Measurements from ENCODE around the gene PTPN1. TPM values are rescaled to one million over a fixed set of nuclear protein-coding genes. Genes with fewer than 3 reads are reported as not detected.

The PTPN1 gene
- total RNA-seq, 1 experiment from 2014 or later = 30.8 TPM

DNA sequence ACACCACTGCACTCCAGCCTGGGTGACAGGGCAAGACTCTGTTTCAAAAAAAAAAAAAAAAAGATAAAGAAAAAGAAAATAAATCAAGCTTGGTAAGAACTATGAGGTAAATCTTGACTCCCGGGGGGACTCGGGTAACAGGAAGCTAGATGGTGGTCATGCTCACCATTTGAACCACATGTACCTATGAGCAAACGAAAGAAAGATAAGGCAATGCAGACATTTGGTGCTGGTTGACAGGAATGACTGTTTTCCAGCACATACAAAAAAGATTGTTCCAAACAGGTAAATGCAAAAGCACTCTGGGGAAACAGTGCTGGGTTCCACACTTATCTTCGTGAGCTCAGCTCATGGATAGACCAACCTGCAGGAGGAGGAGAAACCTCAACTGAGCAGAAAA is 22.8 kb upstream of the PTPN1 start:
- Histone ChIP-seq H3T11ph (ENCODE audit: low read length) (no peak overlapping the region), H2BK5ac (ENCODE audit: insufficient read length, low read length) (no peak overlapping the region), H4K5ac (ENCODE audit: insufficient read length, low read depth, low read length) (no peak overlapping the region), H3K9ac (ENCODE audit: extremely low read depth, insufficient read length, low read length) (no peak overlapping the region), H3K9me3 (ENCODE audit: control insufficient read depth, low read depth, low read length) (no peaks in the 10 kb centered on the region), H3K79me2 (ENCODE audit: insufficient read depth, low read length) (no peaks in the 10 kb centered on the region), H2BK20ac (ENCODE audit: low read depth, low read length, poor library complexity, severe bottlenecking) (no peak overlapping the region), H2BK120ac (ENCODE audit: low read depth, low read length, poor library complexity, severe bottlenecking) (no peak overlapping the region), H2AK5ac (ENCODE audit: insufficient read length, low read length) (no peak overlapping the region), H4K8ac (replicated peaks; ENCODE audit: insufficient read length, low read depth, low read length) (no peak overlapping the region), H2BK12ac (ENCODE audit: insufficient read length, low read depth, low read length) (no peak overlapping the region), H3K23me2 (ENCODE audit: insufficient read length, low read depth, low read length, poor library complexity, severe bottlenecking) (no peaks in the 10 kb centered on the region), H3K18ac (ENCODE audit: insufficient read length, low read depth, low read length) (no peak overlapping the region), H3K4ac (ENCODE audit: low read depth, low read length) (no peak overlapping the region), H3K27me3 (ENCODE audit: insufficient read depth, low read length) (no peaks in the 10 kb centered on the region), H3K4me2 (ENCODE audit: insufficient read depth, insufficient read length, low read length) (no peak overlapping the region), H3K14ac (ENCODE audit: insufficient read depth, low read length) (no peak overlapping the region), H3K27ac (ENCODE audit: insufficient read length, low read depth, low read length) (no peak overlapping the region), H3K4me1 (ENCODE audit: insufficient read depth, low read length) (no peaks in the 10 kb centered on the region), H4K20me1 (ENCODE audit: control insufficient read depth, insufficient read depth, insufficient read length) (no peaks in the 10 kb centered on the region), H4K91ac (ENCODE audit: insufficient read length, low read depth, low read length) (no peak overlapping the region), H3K23ac (ENCODE audit: insufficient read length, low read depth, low read length) (no peak overlapping the region), H2AFZ (ENCODE audit: low read length) (no peak overlapping the region), H3K79me1 (ENCODE audit: insufficient read depth, low read depth, low read length, poor library complexity, severe bottlenecking) (no peaks in the 10 kb centered on the region), H2BK15ac (ENCODE audit: low read depth, low read length) (no peak overlapping the region), H3K56ac (ENCODE audit: insufficient read length, low read depth, low read length) (no peak overlapping the region)
- peaks cover 4% of the 10 kb centered on the region for H3K27me3 Mint-ChIP-seq (ENCODE audit: low read depth)
- H3K4me3 Mint-ChIP-seq = no peak overlapping the region
- peaks cover 0 to 2% of the 10 kb centered on the region in 2 experiments; a peak in 1 of 4 replicates for H3K4me1 Mint-ChIP-seq
- H3K27ac Mint-ChIP-seq = no peak overlapping the region
- 0 out of 7 replicates have a peak, but pooled peaks cover 0 to 3% (median 0%) of the 10 kb centered on the region in 3 experiments for H3K36me3 Mint-ChIP-seq (ENCODE audit: insufficient read depth in 1 of 3, low read depth in 3 of 3)
- no peak for DNase-seq
- no CpG with 5 or more reads among the region's 4 CpGs for WGBS (ENCODE audit: extremely low coverage, insufficient read length, low lambda C conversion rate)
- TF ChIP-seq, protein P1, sequence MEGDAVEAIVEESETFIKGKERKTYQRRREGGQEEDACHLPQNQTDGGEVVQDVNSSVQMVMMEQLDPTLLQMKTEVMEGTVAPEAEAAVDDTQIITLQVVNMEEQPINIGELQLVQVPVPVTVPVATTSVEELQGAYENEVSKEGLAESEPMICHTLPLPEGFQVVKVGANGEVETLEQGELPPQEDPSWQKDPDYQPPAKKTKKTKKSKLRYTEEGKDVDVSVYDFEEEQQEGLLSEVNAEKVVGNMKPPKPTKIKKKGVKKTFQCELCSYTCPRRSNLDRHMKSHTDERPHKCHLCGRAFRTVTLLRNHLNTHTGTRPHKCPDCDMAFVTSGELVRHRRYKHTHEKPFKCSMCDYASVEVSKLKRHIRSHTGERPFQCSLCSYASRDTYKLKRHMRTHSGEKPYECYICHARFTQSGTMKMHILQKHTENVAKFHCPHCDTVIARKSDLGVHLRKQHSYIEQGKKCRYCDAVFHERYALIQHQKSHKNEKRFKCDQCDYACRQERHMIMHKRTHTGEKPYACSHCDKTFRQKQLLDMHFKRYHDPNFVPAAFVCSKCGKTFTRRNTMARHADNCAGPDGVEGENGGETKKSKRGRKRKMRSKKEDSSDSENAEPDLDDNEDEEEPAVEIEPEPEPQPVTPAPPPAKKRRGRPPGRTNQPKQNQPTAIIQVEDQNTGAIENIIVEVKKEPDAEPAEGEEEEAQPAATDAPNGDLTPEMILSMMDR (conservative IDR thresholded peaks at IDR 0.05) = no peak
- peaks cover 3 to 4% of the 10 kb centered on the region in 2 experiments; a peak in 3 of 5 replicates for H3K9me3 Mint-ChIP-seq
